ENCODE results near the gene PCSK7.
"Not testable (repeated sequence)": the region's sequence is repeated elsewhere in the genome, so short reads cannot be mapped to it uniquely, and the experiment has no call there.

Gene PCSK7

DNA sequence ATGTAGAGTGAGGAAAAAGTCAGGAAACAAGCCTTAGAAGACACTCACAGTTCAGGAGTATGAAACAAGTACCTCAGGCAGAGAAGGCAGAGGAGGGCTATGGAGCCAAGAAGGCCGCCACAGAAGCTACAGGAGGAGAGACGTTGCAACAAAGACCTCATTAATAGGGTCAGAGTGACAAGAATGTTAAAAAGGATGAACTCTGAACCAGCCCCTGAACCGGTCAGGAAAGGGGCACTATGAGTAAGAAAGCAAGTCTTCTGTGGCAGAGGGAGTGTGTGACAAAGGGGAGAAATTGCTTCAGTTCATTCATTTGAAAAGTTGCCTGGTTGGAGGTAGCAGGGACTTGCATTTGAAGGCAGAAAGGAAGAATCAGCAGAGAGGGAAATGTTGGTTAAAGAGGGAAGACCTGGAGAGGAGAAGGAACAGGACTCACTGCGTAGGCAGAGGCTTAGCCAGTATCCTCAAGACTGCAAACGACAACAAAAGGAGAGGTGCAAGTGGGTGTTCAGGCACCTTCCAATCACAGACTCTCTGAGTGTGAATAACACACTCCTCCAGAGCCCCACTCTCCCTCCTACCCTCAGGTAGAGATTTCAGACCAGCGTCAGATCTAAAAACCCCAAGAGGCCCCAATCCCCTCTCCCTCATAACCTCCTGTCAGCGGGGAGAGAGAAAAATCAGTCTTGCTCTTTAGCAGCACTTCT lies 17.3 kb downstream of the PCSK7 start:
- no peak for DNase-seq (ENCODE audit: low spot score)

DNA sequence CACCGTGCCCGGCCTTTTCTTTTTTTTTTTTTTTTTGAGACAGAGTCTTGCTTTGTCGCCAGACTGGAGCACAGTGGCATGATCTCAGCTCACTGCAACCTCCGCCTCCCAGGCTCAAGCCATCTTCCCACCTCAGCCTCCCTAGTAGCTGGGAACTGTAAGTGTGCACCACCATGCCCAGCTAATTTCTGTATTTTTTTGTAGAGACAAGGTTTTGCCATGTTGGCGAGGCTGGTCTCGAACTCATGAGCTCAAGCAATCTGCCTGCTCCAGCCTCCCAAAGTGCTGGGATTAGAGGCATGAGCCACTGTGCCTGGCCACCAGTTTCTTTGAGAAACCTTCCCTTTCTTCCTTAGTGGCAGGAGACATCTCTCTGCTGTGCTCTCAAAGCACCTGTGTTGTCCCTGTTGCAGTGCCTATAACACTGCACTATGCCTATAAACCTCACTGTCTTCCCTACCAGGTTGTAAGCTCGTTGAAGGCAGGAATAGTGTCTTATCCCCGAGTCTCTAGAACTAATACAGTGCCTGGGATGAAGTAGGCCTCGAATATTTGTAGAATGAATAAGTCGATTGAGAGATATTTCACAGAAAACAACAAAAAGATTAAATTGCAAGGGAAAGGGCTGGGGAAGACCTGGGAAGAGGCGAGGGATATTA lies 19.0 kb downstream of the PCSK7 start:
- DNase-seq (ENCODE audit: low spot score), result no peak

DNA sequence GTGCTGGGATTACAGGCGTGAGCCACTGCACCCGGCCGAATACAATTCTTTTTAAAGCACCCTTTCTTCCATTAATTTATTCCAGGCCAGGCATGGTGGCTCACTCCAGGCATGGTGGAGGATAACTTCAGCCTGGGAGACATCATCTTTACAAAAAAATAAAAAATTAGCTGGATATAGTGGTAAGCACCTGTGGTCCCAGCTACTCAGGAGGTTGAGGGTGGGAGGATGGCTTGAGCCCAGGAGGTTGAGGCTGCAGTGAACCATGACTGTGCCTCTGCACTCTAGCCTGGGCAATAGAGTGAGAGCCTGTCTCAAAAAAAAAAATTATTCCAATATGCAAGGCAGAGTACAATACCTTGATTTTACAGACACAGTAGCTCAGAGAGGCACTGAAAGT lies 21.3 kb downstream of the PCSK7 start:
- DNase-seq (ENCODE audit: low spot score), result no peak

GRCh38 chr11:117209351-117210125 lies 22.3 kb downstream of the PCSK7 start:
- DNase-seq (ENCODE audit: low spot score), result not testable (repeated sequence)

DNA sequence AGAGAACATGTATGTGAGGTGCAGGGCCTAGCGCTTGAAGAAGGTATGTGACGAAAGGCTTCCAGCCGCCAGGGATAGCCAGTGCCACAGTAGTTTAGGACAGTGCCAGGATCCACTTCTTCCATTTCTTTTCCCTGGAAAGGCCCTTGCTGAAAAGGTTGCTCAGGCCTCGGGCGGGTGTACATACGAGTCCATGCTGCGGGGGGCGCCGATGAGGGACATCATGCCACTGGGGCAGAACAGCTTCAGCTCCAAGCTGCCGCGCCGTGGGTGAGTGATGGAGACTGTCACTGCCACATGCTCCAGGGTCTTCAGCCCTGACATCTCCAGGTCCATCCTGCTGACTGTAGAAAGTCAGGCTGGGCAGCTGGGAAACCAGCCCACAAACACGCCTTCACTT lies 23.2 kb downstream of the PCSK7 start:
- not testable (repeated sequence) for DNase-seq (ENCODE audit: low spot score)

- not testable (repeated sequence) for DNase-seq (ENCODE audit: low spot score)
These were observed 24.4 kb downstream of the PCSK7 start for GRCh38 chr11:117207481-117207880.

GRCh38 chr11:117206859-117207258 lies 25.0 kb downstream of the PCSK7 start:
- DNase-seq (ENCODE audit: low spot score), result not testable (repeated sequence)

DNA sequence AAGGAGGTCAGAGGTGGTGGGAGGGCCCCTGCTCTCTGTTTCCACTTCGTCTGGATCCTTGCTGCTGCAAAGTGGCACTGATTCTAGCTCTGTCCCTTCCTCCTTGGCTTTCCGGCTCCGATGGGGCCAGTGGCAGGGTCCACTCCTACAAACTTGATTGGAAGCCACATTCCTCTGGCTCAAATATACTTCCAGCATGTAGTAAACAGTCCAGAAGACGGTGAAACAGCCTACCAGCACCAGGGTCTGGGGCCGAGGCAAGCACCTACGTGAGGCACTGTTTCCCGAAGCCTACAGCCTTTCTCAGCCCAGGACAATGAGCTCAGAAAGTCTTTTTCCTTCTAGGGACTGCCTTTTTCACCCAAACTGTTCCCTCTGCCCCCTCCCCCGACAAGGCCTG lies 25.8 kb downstream of the PCSK7 start:
- DNase-seq (ENCODE audit: low spot score), result not testable (repeated sequence)

DNA sequence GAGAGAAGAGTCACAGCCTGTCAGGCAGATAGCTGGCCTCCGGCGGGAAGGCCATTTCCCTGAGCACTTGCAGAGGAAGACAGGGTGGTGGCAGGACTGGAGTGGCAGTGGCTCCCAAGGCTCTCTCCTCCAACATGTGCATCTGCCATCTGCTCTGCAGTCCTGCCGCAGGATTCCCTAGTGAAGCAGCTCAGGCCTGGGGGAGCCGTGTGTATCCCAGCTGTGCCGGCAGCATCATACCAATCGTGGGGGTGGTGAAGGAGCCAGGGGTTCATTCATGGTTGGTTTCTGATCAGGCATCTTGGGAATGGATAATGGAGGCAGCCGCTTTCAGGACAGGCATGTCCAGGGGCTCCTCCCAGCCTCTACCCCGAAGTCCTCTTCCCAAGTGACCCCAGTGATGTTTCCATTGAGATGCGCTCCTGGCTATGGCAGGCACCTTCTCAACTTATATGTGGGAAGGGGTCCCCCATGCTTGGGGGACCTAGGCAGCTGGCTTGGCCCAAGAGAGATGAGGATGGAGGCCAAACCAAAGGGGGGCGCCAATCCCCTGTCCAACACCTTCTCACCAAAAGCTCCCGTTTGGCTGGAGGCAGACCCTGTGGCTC lies 26.6 kb downstream of the PCSK7 start:
- DNase-seq (ENCODE audit: low spot score), result no peak

DNA sequence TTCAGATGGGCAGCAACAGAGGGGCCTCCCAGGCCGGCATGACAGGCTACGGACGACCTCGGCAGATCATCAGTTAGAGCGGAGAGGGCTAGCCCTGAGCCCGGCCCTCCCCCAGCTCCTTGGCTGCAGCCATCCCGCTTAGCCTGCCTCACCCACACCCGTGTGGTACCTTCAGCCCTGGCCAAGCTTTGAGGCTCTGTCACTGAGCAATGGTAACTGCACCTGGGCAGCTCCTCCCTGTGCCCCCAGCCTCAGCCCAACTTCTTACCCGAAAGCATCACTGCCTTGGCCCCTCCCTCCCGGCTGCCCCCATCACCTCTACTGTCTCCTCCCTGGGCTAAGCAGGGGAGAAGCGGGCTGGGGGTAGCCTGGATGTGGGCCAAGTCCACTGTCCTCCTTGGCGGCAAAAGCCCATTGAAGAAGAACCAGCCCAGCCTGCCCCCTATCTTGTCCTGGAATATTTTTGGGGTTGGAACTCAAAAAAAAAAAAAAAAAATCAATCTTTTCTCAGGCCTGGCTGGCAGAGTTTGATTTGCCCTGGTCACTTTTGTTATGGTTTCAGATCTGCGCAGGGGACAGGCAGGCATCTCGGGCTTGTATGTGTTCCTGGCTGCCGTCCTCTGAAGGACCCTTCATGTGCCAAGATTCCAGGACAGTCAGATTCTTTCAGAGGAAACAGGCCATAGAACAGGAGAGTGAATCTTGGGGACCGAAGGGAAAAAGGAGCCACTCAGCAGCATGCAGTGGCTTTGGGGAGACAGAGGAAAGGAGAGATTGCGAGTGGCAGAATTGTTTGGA lies 27.4 kb downstream of the PCSK7 start:
- no peak for DNase-seq (ENCODE audit: low spot score)

GRCh38 chr11:117203069-117203407 lies 28.8 kb downstream of the PCSK7 start:
- no peak for DNase-seq (ENCODE audit: low spot score)

- no peak for DNase-seq (ENCODE audit: low spot score)
These were observed 29.3 kb downstream of the PCSK7 start for GRCh38 chr11:117202386-117203068.

GRCh38 chr11:117201658-117202305 lies 30.1 kb downstream of the PCSK7 start:
- no peak for DNase-seq (ENCODE audit: low spot score)

DNA sequence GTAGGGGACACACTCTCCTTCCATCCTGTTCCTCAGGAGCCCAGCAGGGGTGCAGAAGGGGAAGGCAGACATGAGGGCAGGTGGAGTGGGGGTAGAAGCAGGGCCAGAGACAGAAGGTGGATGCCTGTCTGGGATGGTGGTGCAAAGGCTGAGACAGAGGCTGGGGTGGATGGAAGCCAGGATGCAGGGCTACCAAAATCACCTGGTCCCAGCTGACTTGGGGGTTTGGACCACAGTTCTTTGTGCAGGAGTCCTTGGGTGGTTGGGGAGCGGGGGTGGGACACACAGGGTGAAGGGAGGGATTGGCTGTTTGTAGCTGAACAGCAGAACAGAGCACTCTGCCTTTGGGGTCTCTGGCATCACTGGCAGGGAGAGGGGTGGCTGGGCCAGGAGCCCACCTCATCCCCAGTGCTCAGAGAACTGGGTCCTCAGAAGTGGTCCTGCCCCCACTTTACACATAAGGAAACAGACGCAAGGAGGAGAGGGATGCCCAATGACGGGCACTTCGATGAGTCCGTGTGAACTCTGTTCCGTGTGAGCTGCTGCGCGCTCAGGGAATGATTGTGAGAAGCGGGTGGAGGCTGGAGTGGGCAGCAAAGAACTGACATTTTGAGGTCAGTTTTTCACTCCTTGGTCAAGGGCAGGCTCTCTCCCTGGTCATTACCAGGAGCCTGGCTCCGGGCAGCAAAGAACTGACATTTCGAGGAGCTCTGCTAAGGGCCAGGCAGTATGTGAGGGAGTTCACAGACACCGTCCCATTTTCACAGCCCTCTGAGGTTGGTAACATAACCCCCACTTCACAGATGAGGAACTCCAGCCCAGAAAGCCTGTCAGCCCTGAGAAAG lies 30.8 kb downstream of the PCSK7 start:
- DNase-seq (ENCODE audit: low spot score), result no peak

GRCh38 chr11:117199916-117200812 lies 31.7 kb downstream of the PCSK7 start:
- DNase-seq (ENCODE audit: low spot score), result no peak

DNA sequence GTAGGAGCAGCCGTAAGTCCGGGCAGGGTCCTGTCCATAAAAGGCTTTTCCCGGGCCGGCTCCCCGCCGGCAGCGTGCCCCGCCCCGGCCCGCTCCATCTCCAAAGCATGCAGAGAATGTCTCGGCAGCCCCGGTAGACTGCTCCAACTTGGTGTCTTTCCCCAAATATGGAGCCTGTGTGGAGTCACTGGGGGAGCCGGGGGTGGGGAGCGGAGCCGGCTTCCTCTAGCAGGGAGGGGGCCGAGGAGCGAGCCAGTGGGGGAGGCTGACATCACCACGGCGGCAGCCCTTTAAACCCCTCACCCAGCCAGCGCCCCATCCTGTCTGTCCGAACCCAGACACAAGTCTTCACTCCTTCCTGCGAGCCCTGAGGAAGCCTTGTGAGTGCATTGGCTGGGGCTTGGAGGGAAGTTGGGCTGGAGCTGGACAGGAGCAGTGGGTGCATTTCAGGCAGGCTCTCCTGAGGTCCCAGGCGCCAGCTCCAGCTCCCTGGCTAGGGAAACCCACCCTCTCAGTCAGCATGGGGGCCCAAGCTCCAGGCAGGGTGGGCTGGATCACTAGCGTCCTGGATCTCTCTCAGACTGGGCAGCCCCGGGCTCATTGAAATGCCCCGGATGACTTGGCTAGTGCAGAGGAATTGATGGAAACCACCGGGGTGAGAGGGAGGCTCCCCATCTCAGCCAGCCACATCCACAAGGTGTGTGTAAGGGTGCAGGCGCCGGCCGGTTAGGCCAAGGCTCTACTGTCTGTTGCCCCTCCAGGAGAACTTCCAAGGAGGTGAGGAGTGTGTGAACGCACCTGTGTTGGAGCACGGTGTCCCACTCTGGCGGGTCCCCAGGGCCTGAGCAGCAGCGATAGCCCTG lies 32.6 kb downstream of the PCSK7 start, which contains the start of gene TAGLN:
TSS of gene TAGLN (plus strand) at position 318 of the 863 bp plus-strand sequence. CDS start 3,644 bp downstream, outside the sequence.
- peak; percentile 72 for DNase-seq (ENCODE audit: low spot score)

GRCh38 chr11:117198613-117199012 lies 33.3 kb downstream of the PCSK7 start:
- no peak for DNase-seq (ENCODE audit: low spot score)
